Stromal cell of bone marrow (primary cell): ENCODE measurements around the gene MAD1L1.
"Not testable (repeated sequence)": the region's sequence is repeated elsewhere in the genome, so short reads cannot be mapped to it uniquely, and the experiment has no call there.

Source experiments
- DNase-seq: peaks from one replicate; pipeline ENCODE4 v3.0.0-alpha.2; 2012; ENCODE audit warnings: low read depth

MAD1L1 gene

GRCh38 chr7:1939434-1940401, 293.0 kb downstream of the MAD1L1 start:
- no peak for DNase-seq

DNA sequence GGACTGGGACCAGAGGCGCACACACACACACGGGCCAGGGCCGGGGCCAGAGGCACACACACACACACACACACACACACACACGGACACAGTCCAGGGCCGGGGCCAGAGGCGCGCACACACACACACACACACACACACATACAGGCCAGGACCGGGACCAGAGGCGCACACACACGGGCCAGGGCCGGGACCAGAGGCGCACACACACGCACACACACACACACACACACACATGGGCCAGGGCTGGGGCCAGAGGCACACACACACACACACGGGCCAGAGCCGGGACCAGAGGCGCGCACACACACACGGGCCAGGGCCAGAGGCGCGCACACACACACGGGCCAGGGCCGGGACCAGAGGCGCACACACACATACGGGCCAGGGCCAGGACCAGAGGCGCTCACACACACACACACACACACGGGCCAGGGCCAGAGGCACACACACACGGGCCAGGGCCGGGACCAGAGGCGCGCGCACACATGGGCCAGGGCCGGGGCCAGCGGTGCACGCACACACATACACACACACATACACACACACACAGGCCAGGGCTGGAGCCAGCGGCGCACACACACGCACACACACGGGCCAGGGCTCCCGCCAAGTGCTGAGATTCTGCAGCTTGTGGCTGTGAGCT, 293.8 kb downstream of the MAD1L1 start:
- no peak for DNase-seq

- no peak for DNase-seq
These were observed 295.5 kb downstream of the MAD1L1 start for GRCh38 chr7:1937252-1937605.

- no peak for DNase-seq
These were observed 296.1 kb downstream of the MAD1L1 start for GRCh38 chr7:1936531-1937251.

GRCh38 chr7:1936006-1936310, 296.8 kb downstream of the MAD1L1 start:
- DNase-seq = no peak

DNA sequence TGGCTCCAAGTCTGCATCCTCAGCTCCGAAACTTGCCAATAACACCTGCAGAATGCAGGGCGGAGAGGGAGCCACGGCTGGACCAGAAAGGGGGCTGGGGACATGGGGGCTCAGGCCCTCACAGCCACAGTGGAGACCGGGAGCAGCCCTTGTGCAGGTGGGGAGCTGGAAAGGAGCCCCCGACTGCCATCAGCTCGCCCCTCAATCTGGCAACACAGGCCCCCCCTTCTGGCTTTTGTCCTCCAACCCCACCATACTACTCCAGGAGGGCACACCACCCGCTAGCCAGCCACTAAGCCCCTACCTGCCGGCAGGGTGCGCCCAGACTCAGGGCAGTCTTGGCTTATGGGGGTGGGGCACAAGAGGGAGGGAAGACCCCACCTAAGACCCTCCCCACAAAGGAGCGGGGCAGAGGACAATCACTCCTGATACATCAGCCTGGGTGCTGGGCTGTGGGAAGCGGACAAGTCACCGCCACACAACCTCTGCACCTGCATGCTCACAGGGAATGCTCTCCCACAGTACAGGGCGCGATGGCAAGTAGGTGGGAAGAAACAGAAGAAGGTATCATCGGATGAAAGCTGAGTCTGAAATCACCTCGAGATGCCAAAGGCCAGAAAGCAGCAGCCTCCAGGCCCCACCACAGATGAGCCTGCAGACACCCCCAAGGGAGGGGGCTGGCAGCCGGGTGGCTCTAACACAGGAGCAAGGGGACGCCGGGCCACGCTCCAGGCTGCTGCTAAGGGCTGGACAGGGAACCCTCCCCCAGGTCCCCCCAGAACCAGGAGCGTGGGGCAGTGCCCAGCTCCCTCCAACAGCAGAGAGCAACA, 297.4 kb downstream of the MAD1L1 start:
- DNase-seq = no peak

DNA sequence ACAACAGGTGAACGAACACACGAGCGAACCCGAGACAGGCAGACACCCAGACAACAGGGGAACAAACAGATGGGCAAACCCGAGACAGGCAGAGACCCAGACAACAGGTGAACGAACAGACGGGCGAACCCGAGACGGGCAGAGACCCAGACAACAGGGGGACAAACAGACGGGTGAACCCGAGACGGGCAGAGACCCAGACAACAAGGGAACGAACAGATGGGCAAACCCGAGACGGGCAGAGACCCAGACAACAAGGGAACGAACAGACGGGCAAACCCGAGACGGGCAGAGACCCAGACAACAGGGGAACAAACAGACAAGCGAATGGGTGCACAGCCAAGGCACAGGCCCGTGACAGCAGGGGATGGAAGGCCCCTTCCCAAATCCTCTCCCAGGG, 298.0 kb downstream of the MAD1L1 start:
- no peak for DNase-seq

- DNase-seq = no peak
These were observed 298.7 kb downstream of the MAD1L1 start for GRCh38 chr7:1934017-1934416.

- DNase-seq = no peak
These were observed 299.5 kb downstream of the MAD1L1 start for GRCh38 chr7:1933066-1933750.

DNA sequence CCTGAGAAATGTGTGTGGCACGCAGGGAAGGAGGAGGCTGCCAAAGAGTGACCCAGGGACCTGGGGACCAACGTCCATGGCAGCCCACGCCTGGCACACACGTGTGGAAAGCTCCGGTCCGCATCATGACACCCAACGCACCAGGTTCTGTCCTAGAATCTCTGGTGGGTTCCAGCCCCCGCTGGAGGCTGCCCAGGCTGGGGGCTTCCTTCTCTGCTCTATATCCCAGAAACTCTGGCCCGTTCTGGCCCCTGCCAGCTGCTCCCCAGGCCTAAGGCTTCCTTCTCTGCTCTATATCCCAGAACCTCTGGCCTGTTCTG, 300.8 kb downstream of the MAD1L1 start:
- DNase-seq = no peak

DNA sequence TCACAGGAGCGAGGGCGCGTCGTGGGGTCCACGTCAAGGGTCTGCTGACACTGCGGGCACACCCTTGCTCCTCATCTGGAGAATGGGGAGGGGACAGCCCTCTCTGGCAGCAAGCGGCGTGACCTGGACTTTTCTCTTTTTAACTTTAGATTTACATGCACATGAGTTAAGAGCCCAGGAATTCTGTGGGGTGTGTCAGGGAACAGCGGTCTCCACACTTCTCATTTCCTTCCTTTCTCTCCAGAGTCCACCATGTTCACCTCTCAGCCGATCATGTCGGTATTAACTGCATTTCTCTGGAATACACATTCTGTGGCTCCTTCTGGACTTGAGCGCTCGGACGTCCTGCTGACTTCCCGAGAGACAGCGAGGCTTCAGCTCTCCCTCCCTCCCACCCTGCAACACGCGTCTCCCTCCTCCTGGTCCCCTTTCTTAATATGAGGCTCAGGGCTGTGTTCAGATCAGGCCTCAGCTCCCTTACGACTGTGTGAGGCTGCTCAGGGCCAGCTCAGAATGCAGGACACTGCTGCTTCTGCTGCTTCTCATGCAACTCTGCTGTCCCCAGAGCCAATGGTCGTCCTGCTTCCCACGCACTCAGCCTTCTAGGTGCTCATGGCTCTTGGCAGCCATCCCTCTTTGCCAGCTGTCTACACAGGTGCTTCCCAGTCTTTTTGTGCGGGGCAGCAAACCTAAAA, 301.3 kb downstream of the MAD1L1 start:
- no peak for DNase-seq

- no peak for DNase-seq
These were observed 302.2 kb downstream of the MAD1L1 start for GRCh38 chr7:1930381-1931065.

- DNase-seq = not testable (repeated sequence)
These were observed 303.3 kb downstream of the MAD1L1 start for GRCh38 chr7:1929349-1929925.

GRCh38 chr7:1928645-1929348, 303.9 kb downstream of the MAD1L1 start:
- DNase-seq = no peak

DNA sequence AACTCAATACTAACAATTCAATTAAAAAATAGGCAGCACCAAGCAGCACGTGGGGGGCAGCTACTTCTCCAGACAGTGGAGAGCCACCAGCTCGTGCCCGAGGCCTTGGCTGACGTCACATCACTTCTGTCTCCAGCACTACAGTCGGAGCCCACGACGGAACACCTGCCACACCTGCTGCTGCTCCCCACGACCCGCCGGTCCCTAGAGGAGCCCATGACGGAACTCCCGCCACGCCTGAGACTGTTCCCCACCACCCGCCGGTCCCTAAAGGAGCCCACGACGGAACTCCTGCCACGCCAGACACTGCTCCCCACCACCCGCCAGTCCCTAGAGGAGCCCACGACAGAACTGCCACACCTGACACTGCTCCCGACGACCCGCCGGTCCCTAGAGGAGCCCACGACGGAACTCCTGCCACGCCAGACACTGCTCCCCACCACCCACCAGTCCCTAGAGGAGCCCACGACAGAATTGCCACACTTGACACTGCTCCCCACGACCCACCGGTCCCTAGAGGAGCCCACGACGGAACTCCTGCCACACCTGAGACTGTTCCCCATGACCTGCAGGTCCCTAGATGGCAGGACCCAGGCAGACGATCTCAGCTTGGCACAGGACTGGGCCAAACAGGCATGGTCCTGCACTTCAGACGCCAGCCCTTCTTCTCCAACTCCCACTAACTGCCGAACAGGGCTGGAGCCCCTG, 304.7 kb downstream of the MAD1L1 start:
- no peak for DNase-seq

DNA sequence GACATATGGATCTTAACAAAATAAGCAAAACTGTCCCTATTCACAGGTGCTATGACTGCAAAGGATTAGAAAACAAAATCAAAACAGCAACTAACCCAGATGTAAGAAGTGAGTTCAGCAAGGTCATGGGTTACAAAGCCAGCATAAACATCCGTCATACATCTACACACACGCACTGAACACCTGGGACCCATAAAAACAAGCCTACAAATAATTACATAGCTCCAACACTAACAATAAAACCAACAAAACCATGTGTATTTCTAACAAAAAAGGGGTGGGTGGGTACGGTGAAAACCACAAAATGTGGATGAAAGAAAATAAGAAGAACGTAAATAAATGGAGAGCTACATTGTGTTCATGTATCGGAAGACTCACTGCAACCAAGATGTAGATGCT, 305.8 kb downstream of the MAD1L1 start:
- no peak for DNase-seq

GRCh38 chr7:1925973-1926907, 306.5 kb downstream of the MAD1L1 start:
- no peak for DNase-seq

GRCh38 chr7:1925349-1925748, 307.4 kb downstream of the MAD1L1 start:
- DNase-seq = no peak
